Brain microvascular endothelial cell (primary cell): ENCODE data around the gene TXK.

ENCODE experiments used
- DNase-seq: peaks from one replicate; pipeline ENCODE4 v3.0.0-alpha.2; 2020
- H3K27ac ChIP-seq: fragments of 250-450 bp; sonication (Bioruptor Pico); 2 replicates; pipeline ENCODE4 v1.5.1; 2020; ENCODE audit warnings: mild to moderate bottlenecking, moderate library complexity
- H3K27me3 ChIP-seq: fragments of 250-450 bp; sonication (Bioruptor Pico); replicated peaks from 2 replicates; pipeline ENCODE4 v1.5.1; 2020; ENCODE audit warnings: mild to moderate bottlenecking
- H3K36me3 ChIP-seq: fragments of 250-450 bp; sonication (Bioruptor Pico); replicated peaks from 2 replicates; pipeline ENCODE4 v1.5.1; 2020; ENCODE audit warnings: mild to moderate bottlenecking
- H3K4me3 ChIP-seq: 2 replicates; pipeline ENCODE4 v1.5.1; 2011; ENCODE audit warnings: low read depth, mild to moderate bottlenecking, control low read depth, low read length, moderate library complexity
- in situ Hi-C: cut with HindIII; loops from 2 replicates; pipeline ENCODE4 v1.10.0; 2017; ENCODE audit warnings: low sequenced_read_pairs, low pct_ligation_motif_present
- TF ChIP-seq, protein P1 (sequence below): IDR thresholded peaks from 2 replicates; pipeline ENCODE4 v1.5.1; 2011; ENCODE audit warnings: low read depth, mild to moderate bottlenecking, moderate library complexity, low read length, control low read depth, inconsistent platforms; ENCODE audit errors: missing control alignments

TXK gene

DNA sequence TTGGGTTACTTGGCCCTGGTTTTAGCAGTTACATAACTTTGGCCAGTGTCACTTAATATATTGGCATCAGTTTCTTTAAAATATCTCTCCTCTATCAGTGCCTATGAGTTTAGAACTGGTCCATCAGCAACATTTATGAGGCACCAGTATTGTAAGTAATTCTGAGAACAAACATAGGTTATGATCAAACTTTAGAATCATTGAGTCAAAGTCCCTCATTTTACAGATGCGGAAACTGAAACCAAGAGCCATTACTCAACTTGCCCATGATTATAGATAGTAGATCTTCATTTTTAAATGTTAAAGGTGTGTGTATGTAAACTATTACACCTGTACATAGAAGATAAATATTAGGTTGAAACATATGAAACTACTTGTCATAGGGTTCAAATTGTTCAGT is 113.0 kb downstream of the TXK start:
- Histone ChIP-seq H3K36me3 (no peaks in the 10 kb centered on the region), H3K27me3 (no peaks in the 10 kb centered on the region), H3K4me3 (no peak overlapping the region), H3K27ac (no peak overlapping the region)
- TF ChIP-seq, protein P1, sequence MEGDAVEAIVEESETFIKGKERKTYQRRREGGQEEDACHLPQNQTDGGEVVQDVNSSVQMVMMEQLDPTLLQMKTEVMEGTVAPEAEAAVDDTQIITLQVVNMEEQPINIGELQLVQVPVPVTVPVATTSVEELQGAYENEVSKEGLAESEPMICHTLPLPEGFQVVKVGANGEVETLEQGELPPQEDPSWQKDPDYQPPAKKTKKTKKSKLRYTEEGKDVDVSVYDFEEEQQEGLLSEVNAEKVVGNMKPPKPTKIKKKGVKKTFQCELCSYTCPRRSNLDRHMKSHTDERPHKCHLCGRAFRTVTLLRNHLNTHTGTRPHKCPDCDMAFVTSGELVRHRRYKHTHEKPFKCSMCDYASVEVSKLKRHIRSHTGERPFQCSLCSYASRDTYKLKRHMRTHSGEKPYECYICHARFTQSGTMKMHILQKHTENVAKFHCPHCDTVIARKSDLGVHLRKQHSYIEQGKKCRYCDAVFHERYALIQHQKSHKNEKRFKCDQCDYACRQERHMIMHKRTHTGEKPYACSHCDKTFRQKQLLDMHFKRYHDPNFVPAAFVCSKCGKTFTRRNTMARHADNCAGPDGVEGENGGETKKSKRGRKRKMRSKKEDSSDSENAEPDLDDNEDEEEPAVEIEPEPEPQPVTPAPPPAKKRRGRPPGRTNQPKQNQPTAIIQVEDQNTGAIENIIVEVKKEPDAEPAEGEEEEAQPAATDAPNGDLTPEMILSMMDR = no peak
- in situ Hi-C loops = no loop called here
- DNase-seq = no peak

DNA sequence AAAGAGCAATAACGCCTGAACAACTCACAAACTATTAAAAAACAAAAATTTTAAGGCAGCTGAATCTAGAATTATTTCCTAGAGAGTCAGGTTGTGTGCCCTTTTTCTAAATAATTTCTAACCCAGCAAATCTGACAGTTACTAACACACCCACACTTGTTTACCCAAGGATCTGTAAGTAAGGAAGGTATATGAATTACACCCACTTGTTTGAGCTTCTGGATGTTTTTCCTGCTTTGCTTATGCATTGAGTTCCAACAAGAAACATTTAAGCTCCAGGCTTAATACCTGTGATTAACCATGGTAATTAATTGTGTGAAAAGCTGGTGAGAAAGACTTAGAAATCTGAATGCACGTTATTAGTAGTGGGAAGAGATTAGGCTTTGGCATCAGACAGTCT is 115.9 kb downstream of the TXK start:
- TF ChIP-seq, protein P1 = no peak
- no peak for DNase-seq
- H3K36me3 ChIP-seq = no peaks in the 10 kb centered on the region
- in situ Hi-C loops = no loop called here
- no peak overlapping the region for H3K27ac ChIP-seq
- H3K4me3 ChIP-seq = no peak overlapping the region
- H3K27me3 ChIP-seq = no peaks in the 10 kb centered on the region

DNA sequence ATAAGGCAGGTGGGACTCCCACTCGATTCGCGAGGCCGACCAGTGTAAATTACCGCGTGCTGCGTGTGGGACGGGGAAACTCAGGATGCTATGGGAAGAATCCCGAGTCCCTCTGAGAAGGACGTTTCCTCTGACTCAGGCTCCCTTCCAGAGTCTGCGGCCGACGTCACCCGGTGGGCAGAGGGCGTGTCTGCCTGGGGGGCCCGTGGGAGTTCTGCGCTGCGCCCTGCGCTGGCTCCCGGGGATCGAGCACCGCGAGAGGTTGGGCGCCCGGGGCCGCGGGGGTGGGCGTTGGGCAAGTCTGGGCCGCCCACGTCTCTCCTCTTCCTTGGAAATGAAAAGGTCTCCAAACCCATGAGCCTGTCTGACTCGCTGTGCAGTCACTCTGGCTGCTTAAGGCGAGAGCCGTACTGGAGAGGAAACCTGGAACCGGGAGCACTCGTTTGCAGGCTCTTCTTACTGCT is 116.9 kb downstream of the TXK start:
- in situ Hi-C loops = no loop called here
- TF ChIP-seq, protein P1 = no peak
- Histone ChIP-seq H3K36me3 (no peaks in the 10 kb centered on the region), H3K27ac (peak overlapping the region; percentile 86), H3K27me3 (no peaks in the 10 kb centered on the region), H3K4me3 (peak overlapping the region; percentile 83)
- peak; percentile 83 for DNase-seq
